GM12878 (cell line): ENCODE results near the gene SLC13A4. TPM values are rescaled to one million over a fixed set of nuclear protein-coding genes. Genes with fewer than 3 reads are reported as not detected.

Source experiments
- ATAC-seq: fragments of 200-7000 bp; cut with Tn5 transposase; 3 replicates; pipeline ENCODE4 v1.9.1; 2020; ENCODE audit warnings: mild to moderate bottlenecking, moderate library complexity
- BruUV-seq: library from RNA; stranded (reverse); fragments of 400-500 nt; replicated peaks from 2 replicates; lab custom pipeline; 2021; lab: Mats Ljungman, UMichigan
- CTCF ChIA-PET: fragments of 300-600 bp; sonication (Branson Sonifier 250); formaldehyde crosslinking; extraction: SDS; loops from one replicate; lab custom pipeline; 2021; ENCODE audit warnings: inconsistent platforms; lab: Yijun Ruan, JAX
- POLR2A ChIA-PET: fragments of 350-600 bp; formaldehyde crosslinking; extraction: SDS; loops from one replicate; lab custom pipeline; 2021; ENCODE audit warnings: inconsistent platforms; lab: Charles Lee
- RAD21 ChIA-PET: fragments of 300-600 bp; sonication (Branson Sonifier 250); formaldehyde crosslinking; loops from one replicate; lab custom pipeline; 2023; ENCODE audit warnings: antibody characterized with exemption; ENCODE audit not compliant: unreplicated experiment; lab: Charles Lee
- SMC1A ChIA-PET: fragments of 300-600 bp; sonication (Branson Sonifier 250); formaldehyde crosslinking; loops from one replicate; lab custom pipeline; 2023; ENCODE audit not compliant: unreplicated experiment, uncharacterized antibody; lab: Charles Lee
- DNase-seq: peaks from one replicate; pipeline ENCODE4 v3.0.0-alpha.2; 2011; ENCODE audit warnings: low read depth, low spot score
- FAIRE-seq: peaks from 3 replicates; lab custom pipeline; 2011; peaks lifted over from hg19 to GRCh38; lab: Jason Lieb, UNC
- H2AFZ ChIP-seq: 2 replicates; pipeline ENCODE4 v1.6.0; 2011; ENCODE audit warnings: low read depth, low read length, control low read depth; ENCODE audit not compliant: control insufficient read depth
- H3K27ac ChIP-seq: 2 replicates; pipeline ENCODE4 v1.5.1; 2011; ENCODE audit warnings: control low read depth; ENCODE audit not compliant: control insufficient read depth, insufficient read depth
- H3K27me3 ChIP-seq, 2 experiments: replicated peaks in 1 of 2; 2 replicates each; pipeline versions ENCODE4 v1.6.0 to v1.6.1; 2011; ENCODE audit warnings: low read length in 1 of 2; ENCODE audit not compliant: control insufficient read depth in 2 of 2, insufficient read depth in 2 of 2
- H3K36me3 ChIP-seq, 2 experiments: 2 replicates each; pipeline ENCODE4 v1.5.1; 2011; ENCODE audit warnings: low read length in 1 of 2; ENCODE audit not compliant: control insufficient read depth in 2 of 2, insufficient read depth in 2 of 2
- H3K4me1 ChIP-seq: 2 replicates; pipeline ENCODE4 v1.6.1; 2011; ENCODE audit warnings: mild to moderate bottlenecking, low read length, moderate library complexity, mixed read lengths; ENCODE audit not compliant: control insufficient read depth, insufficient read depth
- H3K4me2 ChIP-seq: 2 replicates; pipeline ENCODE4 v1.6.0; 2011; ENCODE audit warnings: control low read depth; ENCODE audit not compliant: control insufficient read depth, insufficient read depth
- H3K4me3 ChIP-seq: fragments of 200-600 bp; sonication (generic); 2 replicates; pipeline ENCODE4 v1.5.1; 2016
- H3K79me2 ChIP-seq: 2 replicates; pipeline ENCODE4 v1.6.0; 2011; ENCODE audit warnings: low read length; ENCODE audit not compliant: control insufficient read depth, insufficient read depth
- H3K9ac ChIP-seq: 2 replicates; pipeline ENCODE4 v1.8.0; 2011; ENCODE audit warnings: low read length, control low read depth, mixed read lengths; ENCODE audit not compliant: control insufficient read depth, insufficient read depth
- H3K9me3 ChIP-seq: replicated peaks from 3 replicates; pipeline ENCODE4 v1.5.1; 2011; ENCODE audit warnings: mild to moderate bottlenecking, low read length; ENCODE audit not compliant: control insufficient read depth, insufficient read depth
- H4K20me1 ChIP-seq: 2 replicates; pipeline ENCODE4 v1.6.0; 2011; ENCODE audit not compliant: control insufficient read depth, insufficient read depth
- ATF3 ChIP-seq: IDR thresholded peaks from 2 replicates; pipeline ENCODE4 v1.6.1; 2011; ENCODE audit warnings: low read depth, mild to moderate bottlenecking, low read length, moderate library complexity, borderline replicate concordance; ENCODE audit errors: extremely low read depth
- BCL11A ChIP-seq: IDR thresholded peaks from 2 replicates; pipeline ENCODE4 v1.6.1; 2011; ENCODE audit warnings: low read depth, low read length
- E4F1 ChIP-seq: fragments of 450-650 bp; IDR thresholded peaks from 2 replicates; pipeline ENCODE4 v1.6.1; 2018; ENCODE audit warnings: borderline replicate concordance, mild to moderate bottlenecking; ENCODE audit not compliant: partially characterized antibody
- GATAD2B ChIP-seq: fragments of 450-650 bp; conservative IDR thresholded peaks from 2 replicates; pipeline ENCODE4 v1.6.1; 2017; ENCODE audit warnings: low read depth, mild to moderate bottlenecking, moderate library complexity
- MEF2A ChIP-seq: IDR thresholded peaks from 2 replicates; pipeline ENCODE4 v1.6.1; 2011; ENCODE audit warnings: low read depth, mild to moderate bottlenecking, low read length, moderate library complexity; ENCODE audit not compliant: insufficient read depth
- MTA2 ChIP-seq: fragments of 450-650 bp; IDR thresholded peaks from 2 replicates; pipeline ENCODE4 v1.6.1; 2016; ENCODE audit warnings: low read depth, mild to moderate bottlenecking, moderate library complexity
- RAD21 ChIP-seq: IDR thresholded peaks from 2 replicates; pipeline ENCODE4 v1.6.1; 2011; ENCODE audit warnings: mild to moderate bottlenecking, low read depth, low read length, moderate library complexity; ENCODE audit not compliant: insufficient read depth
- RAD51 ChIP-seq: fragments of 450-650 bp; IDR thresholded peaks from 2 replicates; pipeline ENCODE4 v1.6.1; 2016; ENCODE audit warnings: moderate library complexity, mild to moderate bottlenecking, inconsistent platforms
- RELB ChIP-seq: fragments of 450-650 bp; IDR thresholded peaks from 2 replicates; pipeline ENCODE4 v1.6.1; 2017; ENCODE audit warnings: low read depth, mild to moderate bottlenecking, moderate library complexity
- SUPT20H ChIP-seq: IDR thresholded peaks from 2 replicates; pipeline ENCODE4 v1.6.1; 2011; ENCODE audit warnings: low read depth, mild to moderate bottlenecking, low read length, moderate library complexity, borderline replicate concordance; ENCODE audit not compliant: control insufficient read depth
- ZBTB40 ChIP-seq: fragments of 450-650 bp; IDR thresholded peaks from 2 replicates; pipeline ENCODE4 v1.6.1; 2016; ENCODE audit warnings: mild to moderate bottlenecking, moderate library complexity, borderline replicate concordance
- ZZZ3 ChIP-seq: IDR thresholded peaks from 2 replicates; pipeline ENCODE4 v1.6.1; 2011; ENCODE audit warnings: low read depth; ENCODE audit not compliant: control insufficient read depth, insufficient read length
- WGBS: methylation state at CpG from one replicate; pipeline ENCODE4 v1.1.6; 2016; ENCODE audit warnings: low lambda C conversion rate; ENCODE audit not compliant: insufficient replicate concordance, insufficient coverage; ENCODE audit errors: missing lambda C conversion rate; 5-methylcytosine and 5-hydroxymethylcytosine counted together
- in situ Hi-C: fragments of 300-500 bp; cut with MboI; formaldehyde crosslinking; loops from 9 replicates; pipeline ENCODE4 v1.14.3; 2018; ENCODE audit warnings: mixed read lengths
- intact Hi-C: fragments of 100-400 bp; cut with micrococcal nuclease; formaldehyde crosslinking; loops from one replicate; pipeline ENCODE4 v1.14.2; 2022; ENCODE audit not compliant: unreplicated experiment
- polyA plus RNA-seq, 11 experiments: library from polyadenylated mRNA; depleted of rRNA in 4 of 11; unstranded in 6 of 11; stranded (reverse) in 5 of 11; fragments of >200 nt; fragmentation: Nextera tagmentation in 4 of 11; fragmentation: Illumina TruSeq in 1 of 11; extraction: Ambion mirVana in 4 of 11; extraction: Trizol in 1 of 11; gene quantifications; 1 replicate in 1 of 11; 2 replicates in 10 of 11; pipeline versions ENCODE4 v1.2.1 to v1.2.3, GENCODE V29; 2011 to 2016; ENCODE audit warnings: inconsistent platforms in 2 of 11, missing spikeins in 2 of 11, low read depth in 1 of 11
- total RNA-seq, 4 experiments: library from RNA; depleted of rRNA in 3 of 4; stranded (reverse); fragments of >200 nt in 3 of 4; fragmentation: Illumina TruSeq in 1 of 4; extraction: Trizol in 1 of 4; gene quantifications; 2 replicates each; pipeline versions ENCODE4 v1.2.1 to v1.2.3, GENCODE V29; 2013 to 2021

The SLC13A4 gene
- total and polyA plus RNA-seq, 10 of the 15 experiments (the other 5 are each of a cell fraction or from before 2014, with no cell fraction given): 0.14 to 0.23 (median 0.20) TPM; not detected in 7

- no peak for DNase-seq
- no peak overlapping the region for H3K4me2 ChIP-seq
- in situ Hi-C loops (no loop called here), intact Hi-C loops (no loop called here)
- POLR2A ChIA-PET: no interaction called here
- no peaks in the 10 kb centered on the region; a peak in 1 of 4 replicates for H3K27me3 ChIP-seq
- H3K4me3 ChIP-seq: no peak overlapping the region
- CTCF ChIA-PET: interaction anchor here (1.2 kb wide), 1 partner anchor 18 kb away, joined by 4 read pairs; no protein-coding TSS in a partner anchor
- 58% methylated on average over 21 of the region's 21 CpGs for WGBS
- BruUV-seq: no TSS peak
- H4K20me1 ChIP-seq: no peaks in the 10 kb centered on the region
- no peak overlapping the region for H3K27ac ChIP-seq
- H3K9me3 ChIP-seq: no peaks in the 10 kb centered on the region
- no peaks in the 10 kb centered on the region for H3K36me3 ChIP-seq
- H3K4me1 ChIP-seq: no peaks in the 10 kb centered on the region
- no peak for FAIRE-seq
- no peak overlapping the region for H2AFZ ChIP-seq
- no peak overlapping the region for H3K9ac ChIP-seq
- ATAC-seq: no peak
- RAD21 ChIA-PET: no interaction called here
- H3K79me2 ChIP-seq: no peaks in the 10 kb centered on the region
- SMC1A ChIA-PET: interaction anchor here (1.3 kb wide), 1 partner anchor 20 kb away, joined by 4 read pairs; no protein-coding TSS in a partner anchor
- TF ChIP-seq ZZZ3 (no peak), SUPT20H (no peak), ATF3 (no peak), GATAD2B (no peak), RELB (no peak), RAD51 (no peak), BCL11A (no peak), RAD21 (no peak), MTA2 (no peak), ZBTB40 (no peak), MEF2A (no peak), E4F1 (no peak)
Observed at GRCh38 chr7:135733603-135734342, 5.8 kb upstream of the SLC13A4 start.
